ENCODE measurements around the gene BTBD10.

DNA sequence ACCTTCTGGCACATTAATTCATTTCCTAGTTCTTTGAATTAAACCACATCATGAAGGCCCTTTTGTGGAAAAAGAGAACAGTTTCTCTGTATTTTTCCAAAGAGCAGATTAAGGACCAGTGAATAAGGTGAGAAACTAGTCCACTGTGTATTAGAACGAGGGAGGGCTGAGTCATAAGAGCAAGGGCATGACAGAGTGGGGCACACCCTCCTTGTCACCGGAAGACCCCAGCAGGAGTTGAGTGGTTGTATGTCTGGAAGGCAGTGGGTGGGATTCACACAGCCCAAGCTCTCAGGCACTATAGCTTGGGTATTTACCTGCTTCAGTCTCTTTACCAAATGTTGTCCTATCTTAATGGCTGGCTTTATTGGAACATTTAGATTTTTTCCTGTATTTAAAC lies 98.6 kb downstream of the BTBD10 start:
- TF ChIP-seq SIN3A (IDR thresholded peaks at IDR 0.05; ENCODE audit: borderline replicate concordance, insufficient read depth, low read depth, low read length) = no peak
- TF ChIP-seq, protein P1, sequence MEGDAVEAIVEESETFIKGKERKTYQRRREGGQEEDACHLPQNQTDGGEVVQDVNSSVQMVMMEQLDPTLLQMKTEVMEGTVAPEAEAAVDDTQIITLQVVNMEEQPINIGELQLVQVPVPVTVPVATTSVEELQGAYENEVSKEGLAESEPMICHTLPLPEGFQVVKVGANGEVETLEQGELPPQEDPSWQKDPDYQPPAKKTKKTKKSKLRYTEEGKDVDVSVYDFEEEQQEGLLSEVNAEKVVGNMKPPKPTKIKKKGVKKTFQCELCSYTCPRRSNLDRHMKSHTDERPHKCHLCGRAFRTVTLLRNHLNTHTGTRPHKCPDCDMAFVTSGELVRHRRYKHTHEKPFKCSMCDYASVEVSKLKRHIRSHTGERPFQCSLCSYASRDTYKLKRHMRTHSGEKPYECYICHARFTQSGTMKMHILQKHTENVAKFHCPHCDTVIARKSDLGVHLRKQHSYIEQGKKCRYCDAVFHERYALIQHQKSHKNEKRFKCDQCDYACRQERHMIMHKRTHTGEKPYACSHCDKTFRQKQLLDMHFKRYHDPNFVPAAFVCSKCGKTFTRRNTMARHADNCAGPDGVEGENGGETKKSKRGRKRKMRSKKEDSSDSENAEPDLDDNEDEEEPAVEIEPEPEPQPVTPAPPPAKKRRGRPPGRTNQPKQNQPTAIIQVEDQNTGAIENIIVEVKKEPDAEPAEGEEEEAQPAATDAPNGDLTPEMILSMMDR (IDR thresholded peaks at IDR 0.05) = no peak
- TF ChIP-seq, protein P2, sequence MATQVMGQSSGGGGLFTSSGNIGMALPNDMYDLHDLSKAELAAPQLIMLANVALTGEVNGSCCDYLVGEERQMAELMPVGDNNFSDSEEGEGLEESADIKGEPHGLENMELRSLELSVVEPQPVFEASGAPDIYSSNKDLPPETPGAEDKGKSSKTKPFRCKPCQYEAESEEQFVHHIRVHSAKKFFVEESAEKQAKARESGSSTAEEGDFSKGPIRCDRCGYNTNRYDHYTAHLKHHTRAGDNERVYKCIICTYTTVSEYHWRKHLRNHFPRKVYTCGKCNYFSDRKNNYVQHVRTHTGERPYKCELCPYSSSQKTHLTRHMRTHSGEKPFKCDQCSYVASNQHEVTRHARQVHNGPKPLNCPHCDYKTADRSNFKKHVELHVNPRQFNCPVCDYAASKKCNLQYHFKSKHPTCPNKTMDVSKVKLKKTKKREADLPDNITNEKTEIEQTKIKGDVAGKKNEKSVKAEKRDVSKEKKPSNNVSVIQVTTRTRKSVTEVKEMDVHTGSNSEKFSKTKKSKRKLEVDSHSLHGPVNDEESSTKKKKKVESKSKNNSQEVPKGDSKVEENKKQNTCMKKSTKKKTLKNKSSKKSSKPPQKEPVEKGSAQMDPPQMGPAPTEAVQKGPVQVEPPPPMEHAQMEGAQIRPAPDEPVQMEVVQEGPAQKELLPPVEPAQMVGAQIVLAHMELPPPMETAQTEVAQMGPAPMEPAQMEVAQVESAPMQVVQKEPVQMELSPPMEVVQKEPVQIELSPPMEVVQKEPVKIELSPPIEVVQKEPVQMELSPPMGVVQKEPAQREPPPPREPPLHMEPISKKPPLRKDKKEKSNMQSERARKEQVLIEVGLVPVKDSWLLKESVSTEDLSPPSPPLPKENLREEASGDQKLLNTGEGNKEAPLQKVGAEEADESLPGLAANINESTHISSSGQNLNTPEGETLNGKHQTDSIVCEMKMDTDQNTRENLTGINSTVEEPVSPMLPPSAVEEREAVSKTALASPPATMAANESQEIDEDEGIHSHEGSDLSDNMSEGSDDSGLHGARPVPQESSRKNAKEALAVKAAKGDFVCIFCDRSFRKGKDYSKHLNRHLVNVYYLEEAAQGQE (IDR thresholded peaks at IDR 0.05; ENCODE audit: insufficient read depth in 1 of 2, low read depth in 2 of 2, low read length in 1 of 2) = no peak

Data from Panc1 (cell line).